GM19468 (cell line): ENCODE measurements around the gene SPON2.
"Not testable (repeated sequence)": the region's sequence is repeated elsewhere in the genome, so short reads cannot be mapped to it uniquely, and the experiment has no call there.

Experiments used
- ATAC-seq: cut with Tn5 transposase; IDR thresholded peaks from one replicate; pipeline ENCODE4 v1.9.1; 2021; ENCODE audit warnings: mild to moderate bottlenecking, moderate library complexity, moderate number of reproducible peaks; ENCODE audit not compliant: unreplicated experiment; ENCODE audit errors: extremely low read depth

Gene SPON2

GRCh38 chr4:1156069-1156468 is 16.3 kb downstream of the SPON2 start:
- ATAC-seq = no peak

GRCh38 chr4:1155314-1155713 is 17.1 kb downstream of the SPON2 start:
- no peak for ATAC-seq

GRCh38 chr4:1154523-1155182 is 17.7 kb downstream of the SPON2 start:
- no peak for ATAC-seq

GRCh38 chr4:1154126-1154522 is 18.3 kb downstream of the SPON2 start:
- ATAC-seq = no peak

GRCh38 chr4:1153567-1154090 is 18.8 kb downstream of the SPON2 start:
- no peak for ATAC-seq

- no peak for ATAC-seq
Observed at GRCh38 chr4:1152290-1152689, 20.1 kb downstream of the SPON2 start.

GRCh38 chr4:1151541-1151940 is 20.8 kb downstream of the SPON2 start:
- no peak for ATAC-seq

- ATAC-seq = no peak
Observed at GRCh38 chr4:1150875-1151274, 21.5 kb downstream of the SPON2 start.

- no peak for ATAC-seq
Observed at GRCh38 chr4:1139860-1140259, 32.5 kb downstream of the SPON2 start.

- ATAC-seq = no peak
Observed at GRCh38 chr4:1137850-1138249, 34.5 kb downstream of the SPON2 start.

- ATAC-seq = no peak
Observed at GRCh38 chr4:1137063-1137776, 35.2 kb downstream of the SPON2 start.

- no peak for ATAC-seq
Observed at GRCh38 chr4:1136048-1136447, 36.3 kb downstream of the SPON2 start.

- no peak for ATAC-seq
Observed at GRCh38 chr4:1133033-1133432, 39.4 kb downstream of the SPON2 start.

GRCh38 chr4:1130316-1131186 is 41.8 kb downstream of the SPON2 start:
- no peak for ATAC-seq

GRCh38 chr4:1126506-1126905 is 45.9 kb downstream of the SPON2 start:
- ATAC-seq = no peak

- ATAC-seq = not testable (repeated sequence)
Observed at GRCh38 chr4:1125466-1125865, 46.9 kb downstream of the SPON2 start.

GRCh38 chr4:1124818-1125217 is 47.6 kb downstream of the SPON2 start:
- no peak for ATAC-seq

- no peak for ATAC-seq
Observed at GRCh38 chr4:1122505-1122904, 49.9 kb downstream of the SPON2 start.
